ENCODE results near the gene DIPK1B.

DIPK1B gene

DNA sequence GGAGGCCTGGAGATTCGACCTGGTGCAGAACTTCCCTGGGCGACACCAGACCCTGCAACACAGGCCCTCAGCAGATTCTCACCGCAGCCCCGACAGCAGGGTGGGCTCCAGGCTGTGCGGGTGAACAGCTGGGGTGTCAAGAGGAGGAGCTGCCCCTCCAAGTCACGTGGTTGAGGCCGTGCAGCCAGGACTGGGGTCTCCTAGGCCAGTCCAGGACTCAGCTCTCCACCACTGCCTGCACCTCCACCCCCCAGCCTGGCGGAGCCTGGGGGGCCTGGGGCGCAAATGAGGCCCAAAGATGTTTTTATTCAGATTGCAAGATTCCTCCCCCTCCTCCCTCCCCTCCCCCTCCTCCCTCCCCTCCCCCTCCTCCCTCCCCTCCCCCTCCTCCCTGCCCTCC, 15.9 kb upstream of the DIPK1B start:
- ChIA-PET CTCF (interaction anchor here (0.9 to 4.0 kb wide), 2 partner anchors 24 to 213 kb away, joined by 3 to 24 read pairs; no protein-coding TSS in a partner anchor), POLR2A (no interaction called here)
- H3K4me1 ChIP-seq (ENCODE audit: control insufficient read depth, insufficient read depth, low read length): no peaks in the 10 kb centered on the region
- no peak overlapping the region for H3K4me3 ChIP-seq (ENCODE audit: low read depth, low read length)
- no peaks in the 10 kb centered on the region for H3K36me3 ChIP-seq (ENCODE audit: control insufficient read depth in 2 of 2, insufficient read depth in 1 of 2, low read length in 2 of 2)
- no peak overlapping the region for H3K27ac ChIP-seq (ENCODE audit: extremely low read depth, low read depth, low read length)
- H3K9me3 ChIP-seq (ENCODE audit: control insufficient read depth, insufficient read depth, low read depth, low read length): no peaks in the 10 kb centered on the region
- TF ChIP-seq, protein P1, sequence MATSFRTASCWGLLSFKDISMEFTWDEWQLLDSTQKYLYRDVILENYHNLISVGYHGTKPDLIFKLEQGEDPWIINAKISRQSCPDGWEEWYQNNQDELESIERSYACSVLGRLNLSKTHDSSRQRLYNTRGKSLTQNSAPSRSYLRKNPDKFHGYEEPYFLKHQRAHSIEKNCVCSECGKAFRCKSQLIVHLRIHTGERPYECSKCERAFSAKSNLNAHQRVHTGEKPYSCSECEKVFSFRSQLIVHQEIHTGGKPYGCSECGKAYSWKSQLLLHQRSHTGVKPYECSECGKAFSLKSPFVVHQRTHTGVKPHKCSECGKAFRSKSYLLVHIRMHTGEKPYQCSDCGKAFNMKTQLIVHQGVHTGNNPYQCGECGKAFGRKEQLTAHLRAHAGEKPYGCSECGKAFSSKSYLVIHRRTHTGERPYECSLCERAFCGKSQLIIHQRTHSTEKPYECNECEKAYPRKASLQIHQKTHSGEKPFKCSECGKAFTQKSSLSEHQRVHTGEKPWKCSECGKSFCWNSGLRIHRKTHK (tag by site-specific recombination; IDR thresholded peaks at IDR 0.05): no peak
- TF ChIP-seq ZNF416 (tag by site-specific recombination; IDR thresholded peaks at IDR 0.05): no peak
- TF ChIP-seq ZNF837 (tag by site-specific recombination; IDR thresholded peaks at IDR 0.05): no peak
- TF ChIP-seq, protein P2, sequence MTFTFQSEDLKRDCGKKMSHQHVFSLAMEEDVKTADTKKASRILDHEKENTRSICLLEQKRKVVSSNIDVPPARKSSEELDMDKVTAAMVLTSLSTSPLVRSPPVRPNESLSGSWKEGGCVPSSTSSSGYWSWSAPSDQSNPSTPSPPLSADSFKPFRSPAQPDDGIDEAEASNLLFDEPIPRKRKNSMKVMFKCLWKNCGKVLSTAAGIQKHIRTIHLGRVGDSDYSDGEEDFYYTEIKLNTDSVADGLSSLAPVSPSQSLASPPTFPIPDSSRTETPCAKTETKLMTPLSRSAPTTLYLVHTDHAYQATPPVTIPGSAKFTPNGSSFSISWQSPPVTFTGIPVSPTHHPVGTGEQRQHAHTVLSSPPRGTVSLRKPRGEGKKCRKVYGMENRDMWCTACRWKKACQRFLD (tag by site-specific recombination; IDR thresholded peaks at IDR 0.05): no peak
- TF ChIP-seq, protein P3, sequence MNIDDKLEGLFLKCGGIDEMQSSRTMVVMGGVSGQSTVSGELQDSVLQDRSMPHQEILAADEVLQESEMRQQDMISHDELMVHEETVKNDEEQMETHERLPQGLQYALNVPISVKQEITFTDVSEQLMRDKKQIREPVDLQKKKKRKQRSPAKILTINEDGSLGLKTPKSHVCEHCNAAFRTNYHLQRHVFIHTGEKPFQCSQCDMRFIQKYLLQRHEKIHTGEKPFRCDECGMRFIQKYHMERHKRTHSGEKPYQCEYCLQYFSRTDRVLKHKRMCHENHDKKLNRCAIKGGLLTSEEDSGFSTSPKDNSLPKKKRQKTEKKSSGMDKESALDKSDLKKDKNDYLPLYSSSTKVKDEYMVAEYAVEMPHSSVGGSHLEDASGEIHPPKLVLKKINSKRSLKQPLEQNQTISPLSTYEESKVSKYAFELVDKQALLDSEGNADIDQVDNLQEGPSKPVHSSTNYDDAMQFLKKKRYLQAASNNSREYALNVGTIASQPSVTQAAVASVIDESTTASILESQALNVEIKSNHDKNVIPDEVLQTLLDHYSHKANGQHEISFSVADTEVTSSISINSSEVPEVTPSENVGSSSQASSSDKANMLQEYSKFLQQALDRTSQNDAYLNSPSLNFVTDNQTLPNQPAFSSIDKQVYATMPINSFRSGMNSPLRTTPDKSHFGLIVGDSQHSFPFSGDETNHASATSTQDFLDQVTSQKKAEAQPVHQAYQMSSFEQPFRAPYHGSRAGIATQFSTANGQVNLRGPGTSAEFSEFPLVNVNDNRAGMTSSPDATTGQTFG (tag by site-specific recombination; IDR thresholded peaks at IDR 0.05; ENCODE audit: borderline replicate concordance): no peak
- TF ChIP-seq, protein P4, sequence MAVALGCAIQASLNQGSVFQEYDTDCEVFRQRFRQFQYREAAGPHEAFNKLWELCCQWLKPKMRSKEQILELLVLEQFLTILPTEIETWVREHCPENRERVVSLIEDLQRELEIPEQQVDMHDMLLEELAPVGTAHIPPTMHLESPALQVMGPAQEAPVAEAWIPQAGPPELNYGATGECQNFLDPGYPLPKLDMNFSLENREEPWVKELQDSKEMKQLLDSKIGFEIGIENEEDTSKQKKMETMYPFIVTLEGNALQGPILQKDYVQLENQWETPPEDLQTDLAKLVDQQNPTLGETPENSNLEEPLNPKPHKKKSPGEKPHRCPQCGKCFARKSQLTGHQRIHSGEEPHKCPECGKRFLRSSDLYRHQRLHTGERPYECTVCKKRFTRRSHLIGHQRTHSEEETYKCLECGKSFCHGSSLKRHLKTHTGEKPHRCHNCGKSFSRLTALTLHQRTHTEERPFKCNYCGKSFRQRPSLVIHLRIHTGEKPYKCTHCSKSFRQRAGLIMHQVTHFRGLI (tag by site-specific recombination; IDR thresholded peaks at IDR 0.05): no peak
- TF ChIP-seq, protein P5, sequence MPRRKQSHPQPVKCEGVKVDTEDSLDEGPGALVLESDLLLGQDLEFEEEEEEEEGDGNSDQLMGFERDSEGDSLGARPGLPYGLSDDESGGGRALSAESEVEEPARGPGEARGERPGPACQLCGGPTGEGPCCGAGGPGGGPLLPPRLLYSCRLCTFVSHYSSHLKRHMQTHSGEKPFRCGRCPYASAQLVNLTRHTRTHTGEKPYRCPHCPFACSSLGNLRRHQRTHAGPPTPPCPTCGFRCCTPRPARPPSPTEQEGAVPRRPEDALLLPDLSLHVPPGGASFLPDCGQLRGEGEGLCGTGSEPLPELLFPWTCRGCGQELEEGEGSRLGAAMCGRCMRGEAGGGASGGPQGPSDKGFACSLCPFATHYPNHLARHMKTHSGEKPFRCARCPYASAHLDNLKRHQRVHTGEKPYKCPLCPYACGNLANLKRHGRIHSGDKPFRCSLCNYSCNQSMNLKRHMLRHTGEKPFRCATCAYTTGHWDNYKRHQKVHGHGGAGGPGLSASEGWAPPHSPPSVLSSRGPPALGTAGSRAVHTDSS (tag by site-specific recombination; IDR thresholded peaks at IDR 0.05): no peak
- no peak for TF ChIP-seq ZNF155 (tag by site-specific recombination; IDR thresholded peaks at IDR 0.05)
- no peak for TF ChIP-seq ZNF114 (tag by site-specific recombination; IDR thresholded peaks at IDR 0.05)
- no peak for TF ChIP-seq ZNF76 (tag by site-specific recombination; IDR thresholded peaks at IDR 0.05; ENCODE audit: borderline replicate concordance, low read depth)
- TF ChIP-seq, protein P6, sequence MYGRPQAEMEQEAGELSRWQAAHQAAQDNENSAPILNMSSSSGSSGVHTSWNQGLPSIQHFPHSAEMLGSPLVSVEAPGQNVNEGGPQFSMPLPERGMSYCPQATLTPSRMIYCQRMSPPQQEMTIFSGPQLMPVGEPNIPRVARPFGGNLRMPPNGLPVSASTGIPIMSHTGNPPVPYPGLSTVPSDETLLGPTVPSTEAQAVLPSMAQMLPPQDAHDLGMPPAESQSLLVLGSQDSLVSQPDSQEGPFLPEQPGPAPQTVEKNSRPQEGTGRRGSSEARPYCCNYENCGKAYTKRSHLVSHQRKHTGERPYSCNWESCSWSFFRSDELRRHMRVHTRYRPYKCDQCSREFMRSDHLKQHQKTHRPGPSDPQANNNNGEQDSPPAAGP (tag by site-specific recombination; IDR thresholded peaks at IDR 0.05): no peak
- no peak for TF ChIP-seq ZNF302 (tag by site-specific recombination; IDR thresholded peaks at IDR 0.05; ENCODE audit: low read depth)
- TF ChIP-seq BCL11B (tag by site-specific recombination; IDR thresholded peaks at IDR 0.05; ENCODE audit: low read depth): no peak

DNA sequence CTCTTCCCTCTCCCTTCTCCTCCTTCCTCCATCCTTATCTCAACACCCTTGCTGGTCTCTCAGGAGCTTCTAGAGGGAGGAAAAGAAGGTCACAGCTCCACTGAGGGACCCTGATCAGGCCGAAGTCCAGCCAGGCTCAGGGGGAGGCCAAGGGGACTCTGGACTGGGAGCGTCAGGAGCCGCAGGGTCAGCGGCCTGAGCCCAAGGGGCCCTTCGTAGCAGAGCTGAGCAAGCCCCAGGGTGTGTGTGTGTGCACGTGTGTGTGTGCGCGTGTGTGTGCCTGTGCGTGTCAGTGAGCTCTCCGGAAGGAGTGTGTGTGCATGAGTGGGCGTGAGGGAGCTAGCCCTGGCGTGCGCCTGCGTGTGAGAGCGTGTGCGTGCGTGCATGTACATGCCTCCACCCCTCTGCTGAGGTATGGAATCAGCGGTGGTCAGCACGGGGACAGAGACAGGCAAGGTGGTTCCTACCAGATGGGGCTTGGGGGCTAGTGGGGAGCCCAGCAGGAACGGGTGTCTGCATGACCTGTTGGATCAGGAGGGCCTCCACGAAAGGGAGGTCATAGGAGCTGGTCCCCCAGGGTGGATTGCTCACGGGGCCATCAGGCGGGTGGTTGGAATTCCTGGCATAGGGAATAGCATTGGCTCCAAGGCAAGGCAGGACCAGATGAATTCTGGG, 15.1 kb upstream of the DIPK1B start:
- no peaks in the 10 kb centered on the region for H3K9me3 ChIP-seq (ENCODE audit: control insufficient read depth, insufficient read depth, low read depth, low read length)
- ChIA-PET CTCF (interaction anchor here (0.6 to 3.0 kb wide), 3 partner anchors 14 to 164 kb away, joined by 3 to 18 read pairs (median 3); no protein-coding TSS in a partner anchor), POLR2A (interaction anchor here (1.0 kb wide), 1 partner anchor 31 kb away, joined by 4 read pairs; no protein-coding TSS in a partner anchor)
- H3K4me3 ChIP-seq (ENCODE audit: low read depth, low read length): no peak overlapping the region
- no peak overlapping the region for H3K27ac ChIP-seq (ENCODE audit: extremely low read depth, low read depth, low read length)
- no peaks in the 10 kb centered on the region for H3K36me3 ChIP-seq (ENCODE audit: control insufficient read depth in 2 of 2, insufficient read depth in 1 of 2, low read length in 2 of 2)
- no peaks in the 10 kb centered on the region for H3K4me1 ChIP-seq (ENCODE audit: control insufficient read depth, insufficient read depth, low read length)
- TF ChIP-seq, protein P7, sequence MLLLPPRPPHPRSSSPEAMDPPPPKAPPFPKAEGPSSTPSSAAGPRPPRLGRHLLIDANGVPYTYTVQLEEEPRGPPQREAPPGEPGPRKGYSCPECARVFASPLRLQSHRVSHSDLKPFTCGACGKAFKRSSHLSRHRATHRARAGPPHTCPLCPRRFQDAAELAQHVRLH (tag by site-specific recombination; IDR thresholded peaks at IDR 0.05): no peak
- no peak for TF ChIP-seq ZNF658 (tag by site-specific recombination; IDR thresholded peaks at IDR 0.05)
- no peak for TF ChIP-seq ZNF555 (tag by site-specific recombination; conservative IDR thresholded peaks at IDR 0.05)
- TF ChIP-seq ZNF785 (tag by site-specific recombination; IDR thresholded peaks at IDR 0.05): no peak
- TF ChIP-seq ZNF24 (tag by site-specific recombination; IDR thresholded peaks at IDR 0.05): no peak
- TF ChIP-seq ZFHX2 (tag by site-specific recombination; conservative IDR thresholded peaks at IDR 0.05): peak; percentile 55
- TF ChIP-seq IKZF3 (tag by site-specific recombination; IDR thresholded peaks at IDR 0.05): no peak

All from HEK293 (cell line).